Chondrocyte (in vitro differentiated cells): ENCODE data around the gene NUP210. TPM values are rescaled to one million over a fixed set of nuclear protein-coding genes. Genes with fewer than 3 reads are reported as not detected.

Experiments used
- DNase-seq: peaks from one replicate; pipeline ENCODE4 v3.0.0; 2021; ENCODE audit warnings: mixed read lengths, low spot score
- H3K27ac Mint-ChIP-seq: one replicate; pipeline ENCODE4 v1.8.0; 2021; ENCODE audit warnings: mild to moderate bottlenecking, moderate library complexity, mixed read lengths; ENCODE audit not compliant: unreplicated experiment
- H3K27me3 Mint-ChIP-seq: 2 replicates; pipeline ENCODE4 v1.8.0; 2021; ENCODE audit warnings: low read depth, mixed read lengths
- H3K36me3 Mint-ChIP-seq: 2 replicates; pipeline ENCODE4 v1.8.0; 2021; ENCODE audit warnings: low read depth, mixed read lengths
- H3K4me1 Mint-ChIP-seq: 2 replicates; pipeline ENCODE4 v1.8.0; 2021; ENCODE audit warnings: low read depth, mild to moderate bottlenecking, mixed read lengths
- H3K4me3 Mint-ChIP-seq: one replicate; pipeline ENCODE4 v1.8.0; 2021; ENCODE audit warnings: mild to moderate bottlenecking, moderate library complexity, mixed read lengths; ENCODE audit not compliant: unreplicated experiment
- H3K9me3 Mint-ChIP-seq: 2 replicates; pipeline ENCODE4 v1.8.0; 2021; ENCODE audit warnings: low read depth, mixed read lengths
- total RNA-seq: library from RNA; stranded (reverse); gene quantifications from 3 replicates; pipeline ENCODE4 v1.2.1, GENCODE V29; 2021
- TF ChIP-seq, protein P1 (sequence below): fragments of 200-600 bp; sonication (generic); IDR thresholded peaks from 2 replicates; pipeline ENCODE4 v1.5.0; 2021; ENCODE audit warnings: antibody characterized with exemption, mild to moderate bottlenecking, moderate library complexity

The NUP210 gene
- total RNA-seq, 1 donor from 2014 or later = 0.72 TPM

DNA sequence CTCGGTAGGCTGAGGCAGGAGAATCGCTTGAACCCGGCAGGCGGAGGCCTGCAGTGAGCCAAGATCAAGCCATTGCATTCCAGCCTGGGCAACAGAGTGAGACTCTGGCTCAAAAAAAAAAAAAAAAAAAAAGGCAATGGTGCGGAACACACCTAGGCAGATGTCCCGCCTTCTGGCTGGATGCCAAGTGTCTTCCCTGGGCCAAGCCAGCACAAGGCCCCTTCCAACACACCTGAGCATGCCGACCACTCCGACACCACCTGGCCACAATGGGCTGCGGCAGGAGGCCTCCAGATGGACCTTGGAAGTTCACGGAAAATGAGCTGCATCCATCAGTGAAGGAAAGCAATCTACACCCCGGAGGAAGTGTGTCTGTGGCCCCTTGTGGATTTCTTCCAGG, 19.0 kb downstream of the NUP210 start:
- Mint-ChIP-seq H3K36me3 (no peaks in the 10 kb centered on the region), H3K27ac (no peak overlapping the region), H3K27me3 (no peaks in the 10 kb centered on the region), H3K4me3 (no peak overlapping the region), H3K9me3 (no peaks in the 10 kb centered on the region), H3K4me1 (no peaks in the 10 kb centered on the region)
- TF ChIP-seq, protein P1, sequence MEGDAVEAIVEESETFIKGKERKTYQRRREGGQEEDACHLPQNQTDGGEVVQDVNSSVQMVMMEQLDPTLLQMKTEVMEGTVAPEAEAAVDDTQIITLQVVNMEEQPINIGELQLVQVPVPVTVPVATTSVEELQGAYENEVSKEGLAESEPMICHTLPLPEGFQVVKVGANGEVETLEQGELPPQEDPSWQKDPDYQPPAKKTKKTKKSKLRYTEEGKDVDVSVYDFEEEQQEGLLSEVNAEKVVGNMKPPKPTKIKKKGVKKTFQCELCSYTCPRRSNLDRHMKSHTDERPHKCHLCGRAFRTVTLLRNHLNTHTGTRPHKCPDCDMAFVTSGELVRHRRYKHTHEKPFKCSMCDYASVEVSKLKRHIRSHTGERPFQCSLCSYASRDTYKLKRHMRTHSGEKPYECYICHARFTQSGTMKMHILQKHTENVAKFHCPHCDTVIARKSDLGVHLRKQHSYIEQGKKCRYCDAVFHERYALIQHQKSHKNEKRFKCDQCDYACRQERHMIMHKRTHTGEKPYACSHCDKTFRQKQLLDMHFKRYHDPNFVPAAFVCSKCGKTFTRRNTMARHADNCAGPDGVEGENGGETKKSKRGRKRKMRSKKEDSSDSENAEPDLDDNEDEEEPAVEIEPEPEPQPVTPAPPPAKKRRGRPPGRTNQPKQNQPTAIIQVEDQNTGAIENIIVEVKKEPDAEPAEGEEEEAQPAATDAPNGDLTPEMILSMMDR = no peak
- no peak for DNase-seq

- Mint-ChIP-seq H3K4me1 (no peaks in the 10 kb centered on the region), H3K9me3 (no peaks in the 10 kb centered on the region), H3K4me3 (no peak overlapping the region), H3K36me3 (no peaks in the 10 kb centered on the region), H3K27me3 (no peaks in the 10 kb centered on the region), H3K27ac (no peak overlapping the region)
- DNase-seq = no peak
- TF ChIP-seq, protein P1 = no peak
Measured at GRCh38 chr3:13400114-13400673, 19.9 kb downstream of the NUP210 start.

GRCh38 chr3:13399603-13400002, 20.5 kb downstream of the NUP210 start:
- no peaks in the 10 kb centered on the region for H3K9me3 Mint-ChIP-seq
- no peak overlapping the region for H3K4me3 Mint-ChIP-seq
- H3K4me1 Mint-ChIP-seq = no peaks in the 10 kb centered on the region
- no peaks in the 10 kb centered on the region for H3K36me3 Mint-ChIP-seq
- TF ChIP-seq, protein P1 = no peak
- DNase-seq = no peak
- no peak overlapping the region for H3K27ac Mint-ChIP-seq
- no peaks in the 10 kb centered on the region for H3K27me3 Mint-ChIP-seq

- Mint-ChIP-seq H3K27ac (no peak overlapping the region), H3K36me3 (no peaks in the 10 kb centered on the region), H3K4me3 (no peak overlapping the region), H3K27me3 (no peaks in the 10 kb centered on the region), H3K9me3 (no peaks in the 10 kb centered on the region), H3K4me1 (no peaks in the 10 kb centered on the region)
- TF ChIP-seq, protein P1 = no peak
- DNase-seq = no peak
Measured at GRCh38 chr3:13397316-13397715, 22.8 kb downstream of the NUP210 start.

DNA sequence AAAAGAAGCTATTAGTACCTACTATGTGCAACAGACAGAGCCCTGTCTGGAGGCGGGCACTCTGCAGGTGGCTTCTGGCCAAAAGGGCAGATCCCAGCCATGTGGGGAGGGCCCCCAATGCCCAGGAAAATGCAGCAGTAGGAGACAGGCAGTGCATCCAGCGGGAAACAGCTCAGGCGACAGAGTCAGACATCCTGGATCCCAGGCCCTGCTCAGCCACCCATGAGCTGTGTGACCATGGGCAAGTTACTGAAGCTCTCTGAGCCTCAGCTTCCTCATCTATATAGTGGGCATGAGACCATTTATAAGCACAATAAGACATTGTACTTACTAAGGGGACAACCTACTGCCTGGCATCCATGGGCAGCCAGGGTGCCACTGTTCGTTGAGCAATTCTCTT, 25.8 kb downstream of the NUP210 start:
- TF ChIP-seq, protein P1 = no peak
- no peaks in the 10 kb centered on the region for H3K36me3 Mint-ChIP-seq
- H3K27ac Mint-ChIP-seq = no peak overlapping the region
- DNase-seq = no peak
- no peaks in the 10 kb centered on the region for H3K9me3 Mint-ChIP-seq
- H3K4me3 Mint-ChIP-seq = no peak overlapping the region
- H3K4me1 Mint-ChIP-seq = no peaks in the 10 kb centered on the region
- no peaks in the 10 kb centered on the region for H3K27me3 Mint-ChIP-seq
